Stimulated activated CD4-positive, alpha-beta T cell treated with anti-CD3 and anti-CD28 coated beads, Interleukin-2, amount 100 ng/mL, for 24 hours (primary cell): ENCODE measurements around the gene TLR8.
A peak's percentile ranks its signal among the peaks of the same experiment; 100 is the strongest.

Experiments
- DNase-seq, 2 donors: peaks; one replicate each; pipeline ENCODE4 v3.0.0-alpha.2; 2020

Gene TLR8

GRCh38 chrX:12970691-12971202 is 64.3 kb downstream of the TLR8 start:
- no peak for DNase-seq

- DNase-seq, result peak in 1 of 2 donors; percentile 51
Measured at GRCh38 chrX:12971282-12972003, 65.0 kb downstream of the TLR8 start.

GRCh38 chrX:12972243-12972642 is 65.8 kb downstream of the TLR8 start:
- DNase-seq, result no peak
